Breast epithelium (tissue), 3 donors: ENCODE measurements around the gene LENG1.

Experiments used
- CTCF ChIP-seq, 3 donors: fragments of 450-650 bp; IDR thresholded peaks; one replicate each; pipeline ENCODE4 v1.5.1; 2016 to 2017; ENCODE audit warnings: antibody characterized with exemption in 3 of 3, mild to moderate bottlenecking in 3 of 3, moderate library complexity in 3 of 3
- POLR2A ChIP-seq: fragments of 450-650 bp; IDR thresholded peaks from one replicate; pipeline ENCODE4 v1.6.1; 2016; ENCODE audit warnings: antibody characterized with exemption, mild to moderate bottlenecking, moderate library complexity

- TF ChIP-seq CTCF (IDR thresholded peaks at IDR 0.05) (no peak), POLR2A (no peak)
These were observed 42.5 kb upstream of the LENG1 start for GRCh38 chr19:54201980-54202379.
